Measurements from ENCODE around the gene UHRF1.
"Not testable (repeated sequence)": the region's sequence is repeated elsewhere in the genome, so short reads cannot be mapped to it uniquely, and the experiment has no call there.

Gene UHRF1

GRCh38 chr19:4938461-4938860 is 29.2 kb downstream of the UHRF1 start:
- DNase-seq, result not testable (repeated sequence)

GRCh38 chr19:4939466-4939865 is 30.2 kb downstream of the UHRF1 start:
- DNase-seq, result no peak

GRCh38 chr19:4941638-4942169 is 32.4 kb downstream of the UHRF1 start:
- not testable (repeated sequence) for DNase-seq

- not testable (repeated sequence) for DNase-seq
Measured at GRCh38 chr19:4950650-4951049, 41.3 kb downstream of the UHRF1 start.

- DNase-seq, result no peak
Measured at GRCh38 chr19:4951656-4952055, 42.4 kb downstream of the UHRF1 start.

GRCh38 chr19:4952945-4953344 is 43.6 kb downstream of the UHRF1 start:
- DNase-seq, result no peak

- not testable (repeated sequence) for DNase-seq
Measured at GRCh38 chr19:4954320-4955149, 45.2 kb downstream of the UHRF1 start.

- no peak for DNase-seq
Measured at GRCh38 chr19:4955274-4955673, 46.0 kb downstream of the UHRF1 start.

- DNase-seq, result no peak
Measured at GRCh38 chr19:4957981-4958380, 48.7 kb downstream of the UHRF1 start.

GRCh38 chr19:4962085-4962619 is 52.9 kb downstream of the UHRF1 start:
- DNase-seq, result no peak

- DNase-seq, result no peak
Measured at GRCh38 chr19:4965061-4965460, 55.8 kb downstream of the UHRF1 start.

- no peak for DNase-seq
Measured at GRCh38 chr19:4966591-4966990, 57.3 kb downstream of the UHRF1 start.

GRCh38 chr19:4967738-4968461 is 58.6 kb downstream of the UHRF1 start:
- no peak for DNase-seq

GRCh38 chr19:4968462-4969291 is 59.4 kb downstream of the UHRF1 start, which contains the start of gene KDM4B:
KDM4B (plus strand) TSS chr19:4969113; CDS start chr19:5032891, 63,778 bp downstream.
- DNase-seq, result peak; percentile 93 to 97

- DNase-seq, result no peak
Measured at GRCh38 chr19:4969292-4969771, 60.0 kb downstream of the UHRF1 start.

GRCh38 chr19:4969772-4970531 is 60.7 kb downstream of the UHRF1 start:
- DNase-seq, result peak in 1 of 2 experiments; percentile 37

GRCh38 chr19:4970558-4971423 is 61.5 kb downstream of the UHRF1 start:
- DNase-seq, result peak in 1 of 2 experiments; percentile 37

GRCh38 chr19:4971424-4971793 is 62.1 kb downstream of the UHRF1 start:
- DNase-seq, result peak in 1 of 2 experiments; percentile 13

GRCh38 chr19:4971816-4972495 is 62.7 kb downstream of the UHRF1 start:
- DNase-seq, result no peak

All from SW 1271 (cell line).